Kidney (tissue), 22 donors: ENCODE measurements around the gene ZNHIT2. TPM values are rescaled to one million over a fixed set of nuclear protein-coding genes. Genes with fewer than 3 reads are reported as not detected.

Source experiments
- DNase-seq, 5 donors: peaks; one replicate each; pipeline ENCODE4 v3.0.0-alpha.2; 2013 to 2020
- FAIRE-seq: peaks from 2 replicates; lab custom pipeline; 2012; peaks lifted over from hg19 to GRCh38; lab: Jason Lieb, UNC
- H3K27ac ChIP-seq, 2 donors: one replicate each; pipeline ENCODE4 v1.7.0; 2013; ENCODE audit warnings: low read depth in 2 of 2, low read length in 2 of 2, inconsistent platforms in 1 of 2
- H3K27me3 ChIP-seq: one replicate; pipeline ENCODE4 v1.7.1; 2013; ENCODE audit warnings: low read length, inconsistent platforms; ENCODE audit not compliant: control insufficient read depth, insufficient read depth
- H3K36me3 ChIP-seq, 3 donors: one replicate each; pipeline versions ENCODE4 v1.7.0 to v1.7.1; 2013; ENCODE audit warnings: low read length in 3 of 3, control low read depth in 1 of 3, inconsistent platforms in 1 of 3; ENCODE audit not compliant: insufficient read depth in 3 of 3, control insufficient read depth in 2 of 3
- H3K4me1 ChIP-seq, 3 donors: one replicate each; pipeline versions ENCODE4 v1.7.0 to v1.7.1; 2013; ENCODE audit warnings: low read length in 3 of 3, inconsistent platforms in 1 of 3, low read depth in 1 of 3; ENCODE audit not compliant: control insufficient read depth in 2 of 3, insufficient read depth in 2 of 3
- H3K4me3 ChIP-seq, 3 donors: one replicate each; pipeline versions ENCODE4 v1.7.0 to v1.8.1; 2013; ENCODE audit warnings: low read length in 3 of 3, control low read depth in 1 of 3, inconsistent platforms in 1 of 3
- H3K9ac ChIP-seq, 3 donors: one replicate each; pipeline versions ENCODE4 v1.7.0 to v1.7.1; 2013; ENCODE audit warnings: low read length in 3 of 3, control low read depth in 1 of 3, inconsistent platforms in 1 of 3
- H3K9me3 ChIP-seq, 3 donors: one replicate each; pipeline versions ENCODE4 v1.7.0 to v1.7.1; 2013; ENCODE audit warnings: low read length in 3 of 3, control low read depth in 1 of 3, inconsistent platforms in 1 of 3; ENCODE audit not compliant: control insufficient read depth in 2 of 3, insufficient read depth in 1 of 3
- intact Hi-C: fragments of 100-400 bp; cut with DNase I; formaldehyde crosslinking; loops from one replicate; pipeline ENCODE4 v1.11.1; 2022
- long read RNA-seq, 10 donors: library from polyadenylated mRNA in 1 of 10; unstranded in 1 of 10; transcript quantifications; one replicate each; pipeline ENCODE4 v2.0.0 and lab custom pipeline, GENCODE V29; 2021 to 2026
- polyA plus RNA-seq: library from polyadenylated mRNA; stranded (reverse); fragments of 350-450 nt; fragmentation: Illumina TruSeq; extraction: RNeasy Lipid Tissue Mini Kit (QIAGEN cat#74804); gene quantifications from one replicate; pipeline ENCODE4 v1.2.3, GENCODE V29; 2014; ENCODE audit warnings: low read depth, low replicate concordance; ENCODE audit not compliant: insufficient read depth
- total RNA-seq: library from RNA; stranded (reverse); fragmentation: NEBNext Ultra II Directional; extraction: Animal tissue kit (Norgen Biotek cat#: 25700); gene quantifications from one replicate; pipeline ENCODE4 v1.2.1, GENCODE V29; 2021
- TF ChIP-seq, protein P1 (sequence below): IDR thresholded peaks from 3 replicates; pipeline ENCODE4 v1.5.1; 2012; ENCODE audit warnings: mild to moderate bottlenecking, moderate library complexity, borderline replicate concordance; ENCODE audit not compliant: insufficient read depth; ENCODE audit errors: extremely low read depth
- donor health status: control.
- donor health status: control.
- donor health status: control.
- donor health status: control.
- donor health status: control.
- donor health status: DM: yes; HTN: yes; CAD: no.
- donor health status: Normal renal cell carcinoma (clear cell type).

Gene ZNHIT2
- 14.0 TPM for total RNA-seq
- 21.1 TPM for polyA plus RNA-seq
- long read RNA-seq, donor 1, transcript ZNHIT2-201 (1 exons, 1,306 nt): major isoform, 8 of 8 reads
- long read RNA-seq, donor 1, partial matches to known transcripts: 0 of 8 reads
- long read RNA-seq, donor 1, other reads (novel, unspliced or antisense): 0 of 8 reads
- long read RNA-seq, donor 2, transcript ZNHIT2-201 (1 exons, 1,306 nt): major isoform, 8 of 8 reads
- long read RNA-seq, donor 2, partial matches to known transcripts: 0 of 8 reads
- long read RNA-seq, donor 2, other reads (novel, unspliced or antisense): 0 of 8 reads
- long read RNA-seq, donor 3, transcript ZNHIT2-201 (1 exons, 1,306 nt): major isoform, 8 of 8 reads
- long read RNA-seq, donor 3, partial matches to known transcripts: 0 of 8 reads
- long read RNA-seq, donor 3, other reads (novel, unspliced or antisense): 0 of 8 reads
- long read RNA-seq, donor 4, transcript ZNHIT2-201 (1 exons, 1,306 nt): major isoform, 5 of 5 reads
- long read RNA-seq, donor 4, partial matches to known transcripts: 0 of 5 reads
- long read RNA-seq, donor 4, other reads (novel, unspliced or antisense): 0 of 5 reads
- long read RNA-seq, donor 5: 0 reads
- long read RNA-seq, donor 6, transcript ZNHIT2-201 (1 exons, 1,306 nt): major isoform, 22 of 22 reads
- long read RNA-seq, donor 6, partial matches to known transcripts: 0 of 22 reads
- long read RNA-seq, donor 6, other reads (novel, unspliced or antisense): 0 of 22 reads
- long read RNA-seq, donor 7, transcript ZNHIT2-201 (1 exons, 1,306 nt): major isoform, 13 of 13 reads
- long read RNA-seq, donor 7, partial matches to known transcripts: 0 of 13 reads
- long read RNA-seq, donor 7, other reads (novel, unspliced or antisense): 0 of 13 reads
- long read RNA-seq, donor 8, transcript ZNHIT2-201 (1 exons, 1,306 nt): major isoform, 11 of 11 reads
- long read RNA-seq, donor 8, partial matches to known transcripts: 0 of 11 reads
- long read RNA-seq, donor 8, other reads (novel, unspliced or antisense): 0 of 11 reads
- long read RNA-seq, donor 9, partial matches to known transcripts: 0 of 2 reads
- long read RNA-seq, donor 9, other reads (novel, unspliced or antisense): 0 of 2 reads
- long read RNA-seq, donor 10, transcript ZNHIT2-201 (1 exons, 1,306 nt): major isoform, 9 of 9 reads
- long read RNA-seq, donor 10, partial matches to known transcripts: 0 of 9 reads
- long read RNA-seq, donor 10, other reads (novel, unspliced or antisense): 0 of 9 reads

DNA sequence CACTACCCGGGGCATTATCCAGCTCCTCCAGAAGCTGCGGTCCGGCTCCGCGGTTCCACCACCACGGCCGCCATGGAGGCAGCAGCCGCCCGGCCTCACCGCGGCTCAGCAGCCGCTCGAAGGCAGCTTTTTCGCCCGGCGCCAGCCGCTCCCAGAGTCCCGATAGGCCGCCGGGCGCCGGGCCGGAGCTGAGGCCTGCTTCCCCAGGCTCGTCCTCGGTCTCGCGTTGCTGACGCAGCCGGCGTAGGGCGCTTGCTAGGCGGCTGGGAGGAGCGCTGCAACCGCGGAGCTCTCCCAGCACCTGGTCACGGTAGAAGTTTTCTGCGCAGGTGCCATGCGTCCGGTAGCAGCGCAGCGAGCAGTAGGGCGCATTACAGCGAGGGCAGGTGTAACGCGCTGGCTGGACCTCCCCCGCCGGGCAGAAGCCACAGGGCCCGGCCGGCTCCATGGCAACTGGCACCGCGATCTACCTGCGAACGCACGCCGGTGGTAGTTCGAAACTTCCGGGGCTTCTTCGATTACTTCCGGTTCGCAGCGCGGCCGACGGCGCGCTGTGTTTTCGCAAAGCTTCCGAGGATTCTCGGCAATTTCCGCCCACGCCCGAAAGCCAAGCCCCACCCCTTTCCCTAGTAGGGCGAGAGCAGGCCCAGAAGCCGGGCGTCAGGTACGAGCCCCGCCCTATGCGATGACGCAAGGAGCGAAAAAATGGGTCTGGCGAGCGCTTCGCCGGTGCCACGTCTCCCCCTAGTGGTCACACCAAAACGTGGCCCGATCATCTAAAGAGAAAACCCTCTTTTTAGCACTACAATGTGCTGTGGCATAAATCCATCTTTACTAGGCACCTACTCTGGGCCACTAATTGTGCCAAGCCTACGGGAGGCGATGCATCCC is at the start of gene ZNHIT2:
Gene ZNHIT2, minus strand, starts transcription at position 496 of the 891 bp plus-strand sequence. Its CDS starts 48 bp downstream, at position 448.
- intact Hi-C loops: no loop called here

DNA sequence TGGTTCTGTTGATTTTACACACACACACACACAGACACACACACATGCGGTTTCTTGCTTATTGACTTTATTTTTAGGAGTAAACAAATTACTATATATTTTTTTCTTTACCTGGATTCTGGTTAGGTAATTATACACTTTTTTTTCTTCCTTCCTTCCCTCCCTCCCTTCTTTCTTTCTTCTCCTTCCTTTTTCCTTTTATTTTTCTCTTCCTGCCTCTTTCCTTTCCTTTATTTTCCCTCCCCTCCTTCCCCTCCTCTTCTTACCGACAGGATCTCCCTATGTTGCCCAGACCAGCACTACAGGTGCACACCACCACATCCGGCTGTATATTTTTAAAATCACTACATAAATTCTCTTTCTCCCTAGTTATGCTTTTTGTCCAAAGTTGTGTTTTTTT is 49.4 kb upstream of the ZNHIT2 start:
- DNase-seq (no peak), FAIRE-seq (no peak)
- Histone ChIP-seq H3K27ac (no peak overlapping the region), H3K36me3 (no peaks in the 10 kb centered on the region), H3K9ac (no peak overlapping the region), H3K9me3 (no peaks in the 10 kb centered on the region), H3K4me1 (peaks cover 0 to 2% (median 0%) of the 10 kb centered on the region in 3 donors), H3K27me3 (no peaks in the 10 kb centered on the region), H3K4me3 (no peak overlapping the region)
- TF ChIP-seq, protein P1, sequence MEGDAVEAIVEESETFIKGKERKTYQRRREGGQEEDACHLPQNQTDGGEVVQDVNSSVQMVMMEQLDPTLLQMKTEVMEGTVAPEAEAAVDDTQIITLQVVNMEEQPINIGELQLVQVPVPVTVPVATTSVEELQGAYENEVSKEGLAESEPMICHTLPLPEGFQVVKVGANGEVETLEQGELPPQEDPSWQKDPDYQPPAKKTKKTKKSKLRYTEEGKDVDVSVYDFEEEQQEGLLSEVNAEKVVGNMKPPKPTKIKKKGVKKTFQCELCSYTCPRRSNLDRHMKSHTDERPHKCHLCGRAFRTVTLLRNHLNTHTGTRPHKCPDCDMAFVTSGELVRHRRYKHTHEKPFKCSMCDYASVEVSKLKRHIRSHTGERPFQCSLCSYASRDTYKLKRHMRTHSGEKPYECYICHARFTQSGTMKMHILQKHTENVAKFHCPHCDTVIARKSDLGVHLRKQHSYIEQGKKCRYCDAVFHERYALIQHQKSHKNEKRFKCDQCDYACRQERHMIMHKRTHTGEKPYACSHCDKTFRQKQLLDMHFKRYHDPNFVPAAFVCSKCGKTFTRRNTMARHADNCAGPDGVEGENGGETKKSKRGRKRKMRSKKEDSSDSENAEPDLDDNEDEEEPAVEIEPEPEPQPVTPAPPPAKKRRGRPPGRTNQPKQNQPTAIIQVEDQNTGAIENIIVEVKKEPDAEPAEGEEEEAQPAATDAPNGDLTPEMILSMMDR: no peak
- intact Hi-C loops: no loop called here

More for the DNA sequence above, at the start of gene ZNHIT2:
- H3K27me3 ChIP-seq: no peaks in the 10 kb centered on the region
- H3K27ac ChIP-seq: peak within 1 kb of the TSS; percentile 74 to 76
- peak within 1 kb of the TSS; percentile 86 to 90 (median 87) for H3K4me3 ChIP-seq
- TF ChIP-seq, protein P1: peak; percentile 96
- H3K9me3 ChIP-seq: no peaks in the 10 kb centered on the region
- peaks cover 2 to 22% (median 12%) of the 10 kb centered on the region in 3 donors for H3K36me3 ChIP-seq
- peak; percentile 100 for DNase-seq
- peak; percentile 95 for FAIRE-seq
- H3K4me1 ChIP-seq: peaks cover 2 to 40% (median 14%) of the 10 kb centered on the region in 3 donors
- H3K9ac ChIP-seq: peak within 1 kb of the TSS; percentile 6 to 85 (median 67)
